ENCODE data around the gene MFAP4.

GRCh38 chr17:19363114-19363438 is 23.9 kb downstream of the MFAP4 start:
- no peak for TF ChIP-seq NR2C2 (CRISPR knock-in tag; IDR thresholded peaks at IDR 0.05)
- no peak; the same call in 1 of the 2 replicates for TF ChIP-seq CTCF (IDR thresholded peaks at IDR 0.05)
- no peak for TF ChIP-seq JUN (CRISPR knock-in tag; IDR thresholded peaks at IDR 0.05)
- no peak for TF ChIP-seq TEAD4 (CRISPR knock-in tag; IDR thresholded peaks at IDR 0.05)
- TF ChIP-seq ESRRA (CRISPR knock-in tag; IDR thresholded peaks at IDR 0.05; ENCODE audit: borderline replicate concordance), result no peak
